ENCODE results near the gene SPO11. TPM values are rescaled to one million over a fixed set of nuclear protein-coding genes. Genes with fewer than 3 reads are reported as not detected.

SPO11 gene
- total RNA-seq, 3 donors from 2014 or later (not counting 1 experiment from before 2014, with no cell fraction given) = not detected

DNA sequence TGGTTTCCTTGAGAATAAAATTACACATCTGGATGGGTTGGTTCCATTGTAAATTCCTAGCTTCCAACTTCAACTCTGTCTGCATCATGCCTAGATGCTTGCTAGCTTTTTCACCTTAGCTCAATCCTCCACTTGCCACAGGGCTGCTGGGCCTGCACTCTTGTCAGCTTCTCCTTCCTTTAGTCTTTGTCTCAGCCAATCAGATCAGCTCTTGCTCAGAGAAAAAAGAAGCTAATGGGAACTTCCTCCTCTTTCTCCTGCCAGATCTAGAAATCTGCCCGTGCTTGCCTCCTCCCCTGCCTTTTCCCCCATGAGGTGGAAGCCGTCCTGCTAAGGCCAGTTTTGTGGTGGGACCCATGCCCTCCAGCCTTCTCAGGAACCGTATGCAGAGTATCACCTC, 40.0 kb downstream of the SPO11 start:
- no peak overlapping the region for H3K27ac ChIP-seq (ENCODE audit: low read length)
- DNase-seq (no peak), ATAC-seq (no peak)
- no peak overlapping the region for H3K4me3 Mint-ChIP-seq
- H3K27me3 ChIP-seq (ENCODE audit: control insufficient read depth, insufficient read depth, low read length) = no peaks in the 10 kb centered on the region
- H3K36me3 ChIP-seq (ENCODE audit: control insufficient read depth, insufficient read depth, low read length) = peaks cover 80% of the 10 kb centered on the region
- H3K9me3 Mint-ChIP-seq = no peaks in the 10 kb centered on the region
- no peak for TF ChIP-seq CTCF (IDR thresholded peaks at IDR 0.05)
- peaks cover 4% of the 10 kb centered on the region for H3K4me1 ChIP-seq (ENCODE audit: control insufficient read depth, insufficient read depth, low read length)
- no peak overlapping the region for H3K4me3 ChIP-seq (ENCODE audit: low read length)
- H3K9me3 ChIP-seq (ENCODE audit: control insufficient read depth, insufficient read depth, low read length) = no peaks in the 10 kb centered on the region
- intact Hi-C loops (cut with micrococcal nuclease) = no loop called here
- no peaks in the 10 kb centered on the region for H3K27me3 Mint-ChIP-seq (ENCODE audit: low read depth in 2 of 2)
- H3K27ac Mint-ChIP-seq = no peak overlapping the region
- H3K36me3 Mint-ChIP-seq = peaks cover 35% of the 10 kb centered on the region
- WGBS (ENCODE audit: insufficient coverage) = 80% methylated on average over 3 of the region's 3 CpGs
- peaks cover 0 to 7% of the 10 kb centered on the region in 2 donors for H3K4me1 Mint-ChIP-seq

DNA sequence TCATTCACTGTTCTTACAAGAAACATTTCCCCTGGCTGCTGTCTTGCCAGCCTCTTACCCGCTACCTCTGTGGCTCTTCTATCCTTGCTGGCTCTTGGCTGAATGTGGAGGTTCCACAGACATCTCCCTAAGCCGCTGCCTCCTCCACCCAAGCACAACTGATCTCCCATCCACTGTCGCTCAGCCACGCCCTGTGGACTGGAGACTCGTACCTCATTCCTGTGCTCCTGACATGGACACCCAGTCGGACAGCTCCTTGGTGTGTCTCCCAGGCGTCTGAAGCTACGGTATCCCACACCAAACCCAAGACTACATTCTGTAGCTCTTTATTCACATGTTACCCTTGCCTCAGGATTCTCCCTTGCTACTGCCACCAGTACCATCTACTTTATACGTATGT, 40.7 kb downstream of the SPO11 start:
- H3K4me3 Mint-ChIP-seq = no peak overlapping the region
- peak overlapping the region in 1 of 2 donors; percentile 4 for H3K27ac Mint-ChIP-seq
- no peak overlapping the region for H3K4me3 ChIP-seq (ENCODE audit: low read length)
- no peak for TF ChIP-seq CTCF (IDR thresholded peaks at IDR 0.05)
- DNase-seq (no peak), ATAC-seq (no peak)
- peaks cover 35% of the 10 kb centered on the region for H3K36me3 Mint-ChIP-seq
- H3K4me1 ChIP-seq (ENCODE audit: control insufficient read depth, insufficient read depth, low read length) = peaks cover 6% of the 10 kb centered on the region
- H3K9me3 ChIP-seq (ENCODE audit: control insufficient read depth, insufficient read depth, low read length) = no peaks in the 10 kb centered on the region
- H3K27me3 ChIP-seq (ENCODE audit: control insufficient read depth, insufficient read depth, low read length) = no peaks in the 10 kb centered on the region
- 96% methylated on average over 8 of the region's 9 CpGs for WGBS (ENCODE audit: insufficient coverage)
- H3K36me3 ChIP-seq (ENCODE audit: control insufficient read depth, insufficient read depth, low read length) = peaks cover 84% of the 10 kb centered on the region
- no peaks in the 10 kb centered on the region for H3K9me3 Mint-ChIP-seq
- H3K27me3 Mint-ChIP-seq (ENCODE audit: low read depth in 2 of 2) = no peaks in the 10 kb centered on the region
- H3K27ac ChIP-seq (ENCODE audit: low read length) = no peak overlapping the region
- intact Hi-C loops (cut with micrococcal nuclease) = no loop called here
- H3K4me1 Mint-ChIP-seq = peaks cover 0 to 9% of the 10 kb centered on the region in 2 donors

- Histone ChIP-seq H3K9me3 (ENCODE audit: control insufficient read depth, insufficient read depth, low read length) (no peaks in the 10 kb centered on the region), H3K27ac (ENCODE audit: low read length) (no peak overlapping the region), H3K36me3 (ENCODE audit: control insufficient read depth, insufficient read depth, low read length) (peaks cover 84% of the 10 kb centered on the region), H3K27me3 (ENCODE audit: control insufficient read depth, insufficient read depth, low read length) (no peaks in the 10 kb centered on the region), H3K4me3 (ENCODE audit: low read length) (no peak overlapping the region), H3K4me1 (ENCODE audit: control insufficient read depth, insufficient read depth, low read length) (peaks cover 7% of the 10 kb centered on the region)
- H3K36me3 Mint-ChIP-seq = peaks cover 40% of the 10 kb centered on the region
- no peaks in the 10 kb centered on the region for H3K9me3 Mint-ChIP-seq
- H3K27ac Mint-ChIP-seq = no peak overlapping the region
- WGBS (ENCODE audit: insufficient coverage) = 94% methylated on average over 4 of the region's 4 CpGs
- H3K27me3 Mint-ChIP-seq (ENCODE audit: low read depth in 2 of 2) = no peaks in the 10 kb centered on the region
- intact Hi-C loops (cut with micrococcal nuclease) = no loop called here
- no peak for TF ChIP-seq CTCF (IDR thresholded peaks at IDR 0.05)
- DNase-seq = no peak
- H3K4me1 Mint-ChIP-seq = peaks cover 0 to 19% of the 10 kb centered on the region in 2 donors
- no peak for ATAC-seq
- no peak overlapping the region for H3K4me3 Mint-ChIP-seq
Measured at GRCh38 chr20:57371363-57371762, 41.8 kb downstream of the SPO11 start.

GRCh38 chr20:57372157-57372556, 42.6 kb downstream of the SPO11 start:
- Histone ChIP-seq H3K27ac (ENCODE audit: low read length) (no peak overlapping the region), H3K4me3 (ENCODE audit: low read length) (no peak overlapping the region), H3K9me3 (ENCODE audit: control insufficient read depth, insufficient read depth, low read length) (no peaks in the 10 kb centered on the region), H3K36me3 (ENCODE audit: control insufficient read depth, insufficient read depth, low read length) (peaks cover 80% of the 10 kb centered on the region), H3K27me3 (ENCODE audit: control insufficient read depth, insufficient read depth, low read length) (no peaks in the 10 kb centered on the region), H3K4me1 (ENCODE audit: control insufficient read depth, insufficient read depth, low read length) (peaks cover 7% of the 10 kb centered on the region)
- peaks cover 0 to 19% of the 10 kb centered on the region in 2 donors for H3K4me1 Mint-ChIP-seq
- no peak for DNase-seq
- H3K27me3 Mint-ChIP-seq (ENCODE audit: low read depth in 2 of 2) = no peaks in the 10 kb centered on the region
- WGBS (ENCODE audit: insufficient coverage) = 94% methylated on average over 9 of the region's 9 CpGs
- H3K9me3 Mint-ChIP-seq = no peaks in the 10 kb centered on the region
- TF ChIP-seq CTCF (IDR thresholded peaks at IDR 0.05) = no peak
- no peak for ATAC-seq
- peaks cover 46% of the 10 kb centered on the region for H3K36me3 Mint-ChIP-seq
- H3K27ac Mint-ChIP-seq = no peak overlapping the region
- H3K4me3 Mint-ChIP-seq = no peak overlapping the region
- intact Hi-C loops (cut with micrococcal nuclease) = no loop called here

Data from natural killer cell (primary cell).